ENCODE data around the gene AFM.

The AFM gene

DNA sequence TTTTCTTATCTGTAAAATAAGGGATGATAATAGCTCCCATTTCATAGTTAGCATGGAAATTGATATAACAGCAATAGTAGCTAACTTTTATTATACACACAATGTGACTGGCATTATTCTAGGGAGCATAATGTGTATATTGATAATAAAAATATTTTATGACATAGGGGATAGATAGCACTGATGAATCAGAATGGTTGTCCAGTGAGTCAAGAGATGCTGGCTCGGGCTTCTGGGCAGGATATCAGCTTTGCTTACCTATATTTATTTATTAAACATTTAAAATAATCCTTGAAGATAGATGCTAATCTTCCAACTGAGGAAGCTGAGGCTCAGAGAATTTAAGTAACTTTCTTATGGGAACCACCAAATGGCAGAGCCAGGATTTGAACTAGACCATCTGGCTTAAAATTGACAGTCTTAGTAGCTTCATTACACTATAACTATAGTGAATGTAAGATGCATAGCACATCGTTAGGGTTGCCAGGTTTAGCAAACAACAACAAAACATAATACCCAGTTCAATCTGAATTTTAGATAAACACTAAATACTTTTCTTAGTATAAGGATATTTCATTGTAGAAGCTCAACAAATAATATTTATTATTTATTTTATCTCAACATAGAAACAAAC is 42.8 kb upstream of the AFM start:
- Histone ChIP-seq H3K36me3 (ENCODE audit: control insufficient read depth in 2 of 2, insufficient read depth in 1 of 2, low read length in 2 of 2) (no peaks in the 10 kb centered on the region), H3K9me3 (ENCODE audit: control insufficient read depth, insufficient read depth, low read depth, low read length) (no peaks in the 10 kb centered on the region), H3K27ac (ENCODE audit: extremely low read depth, low read depth, low read length) (no peak overlapping the region), H3K4me1 (ENCODE audit: control insufficient read depth, insufficient read depth, low read length) (no peaks in the 10 kb centered on the region), H3K4me3 (ENCODE audit: low read depth, low read length) (no peak overlapping the region)
- TF ChIP-seq, protein P1, sequence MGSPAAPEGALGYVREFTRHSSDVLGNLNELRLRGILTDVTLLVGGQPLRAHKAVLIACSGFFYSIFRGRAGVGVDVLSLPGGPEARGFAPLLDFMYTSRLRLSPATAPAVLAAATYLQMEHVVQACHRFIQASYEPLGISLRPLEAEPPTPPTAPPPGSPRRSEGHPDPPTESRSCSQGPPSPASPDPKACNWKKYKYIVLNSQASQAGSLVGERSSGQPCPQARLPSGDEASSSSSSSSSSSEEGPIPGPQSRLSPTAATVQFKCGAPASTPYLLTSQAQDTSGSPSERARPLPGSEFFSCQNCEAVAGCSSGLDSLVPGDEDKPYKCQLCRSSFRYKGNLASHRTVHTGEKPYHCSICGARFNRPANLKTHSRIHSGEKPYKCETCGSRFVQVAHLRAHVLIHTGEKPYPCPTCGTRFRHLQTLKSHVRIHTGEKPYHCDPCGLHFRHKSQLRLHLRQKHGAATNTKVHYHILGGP (tag by site-specific recombination; IDR thresholded peaks at IDR 0.05): no peak
- TF ChIP-seq ZNF174 (tag by site-specific recombination; IDR thresholded peaks at IDR 0.05): no peak
- TF ChIP-seq ZNF133 (tag by site-specific recombination; IDR thresholded peaks at IDR 0.05): no peak
- no peak for TF ChIP-seq ZNF354C (tag by site-specific recombination; IDR thresholded peaks at IDR 0.05; ENCODE audit: borderline replicate concordance, low read depth)
- TF ChIP-seq ZNF555 (tag by site-specific recombination; conservative IDR thresholded peaks at IDR 0.05): no peak
- no peak for TF ChIP-seq ZNF121 (tag by site-specific recombination; IDR thresholded peaks at IDR 0.05)
- no peak for TF ChIP-seq ZSCAN30 (tag by site-specific recombination; IDR thresholded peaks at IDR 0.05)
- no peak for TF ChIP-seq ZNF548 (tag by site-specific recombination; IDR thresholded peaks at IDR 0.05)
- no peak for TF ChIP-seq ZBTB8A (tag by site-specific recombination; IDR thresholded peaks at IDR 0.05)
- no peak for TF ChIP-seq ZNF48 (tag by site-specific recombination; IDR thresholded peaks at IDR 0.05)
- TF ChIP-seq ZBTB1 (tag by site-specific recombination; IDR thresholded peaks at IDR 0.05): no peak
- TF ChIP-seq EGR2 (tag by site-specific recombination; IDR thresholded peaks at IDR 0.05; ENCODE audit: low read depth): no peak
- TF ChIP-seq ZNF23 (tag by site-specific recombination; IDR thresholded peaks at IDR 0.05; ENCODE audit: borderline replicate concordance): no peak
- TF ChIP-seq ZNF37A (tag by site-specific recombination; IDR thresholded peaks at IDR 0.05): no peak
- TF ChIP-seq, protein P2, sequence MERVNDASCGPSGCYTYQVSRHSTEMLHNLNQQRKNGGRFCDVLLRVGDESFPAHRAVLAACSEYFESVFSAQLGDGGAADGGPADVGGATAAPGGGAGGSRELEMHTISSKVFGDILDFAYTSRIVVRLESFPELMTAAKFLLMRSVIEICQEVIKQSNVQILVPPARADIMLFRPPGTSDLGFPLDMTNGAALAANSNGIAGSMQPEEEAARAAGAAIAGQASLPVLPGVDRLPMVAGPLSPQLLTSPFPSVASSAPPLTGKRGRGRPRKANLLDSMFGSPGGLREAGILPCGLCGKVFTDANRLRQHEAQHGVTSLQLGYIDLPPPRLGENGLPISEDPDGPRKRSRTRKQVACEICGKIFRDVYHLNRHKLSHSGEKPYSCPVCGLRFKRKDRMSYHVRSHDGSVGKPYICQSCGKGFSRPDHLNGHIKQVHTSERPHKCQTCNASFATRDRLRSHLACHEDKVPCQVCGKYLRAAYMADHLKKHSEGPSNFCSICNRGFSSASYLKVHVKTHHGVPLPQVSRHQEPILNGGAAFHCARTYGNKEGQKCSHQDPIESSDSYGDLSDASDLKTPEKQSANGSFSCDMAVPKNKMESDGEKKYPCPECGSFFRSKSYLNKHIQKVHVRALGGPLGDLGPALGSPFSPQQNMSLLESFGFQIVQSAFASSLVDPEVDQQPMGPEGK (tag by site-specific recombination; IDR thresholded peaks at IDR 0.05): no peak
- no peak for TF ChIP-seq OSR2 (tag by site-specific recombination; IDR thresholded peaks at IDR 0.05)
- TF ChIP-seq, protein P3, sequence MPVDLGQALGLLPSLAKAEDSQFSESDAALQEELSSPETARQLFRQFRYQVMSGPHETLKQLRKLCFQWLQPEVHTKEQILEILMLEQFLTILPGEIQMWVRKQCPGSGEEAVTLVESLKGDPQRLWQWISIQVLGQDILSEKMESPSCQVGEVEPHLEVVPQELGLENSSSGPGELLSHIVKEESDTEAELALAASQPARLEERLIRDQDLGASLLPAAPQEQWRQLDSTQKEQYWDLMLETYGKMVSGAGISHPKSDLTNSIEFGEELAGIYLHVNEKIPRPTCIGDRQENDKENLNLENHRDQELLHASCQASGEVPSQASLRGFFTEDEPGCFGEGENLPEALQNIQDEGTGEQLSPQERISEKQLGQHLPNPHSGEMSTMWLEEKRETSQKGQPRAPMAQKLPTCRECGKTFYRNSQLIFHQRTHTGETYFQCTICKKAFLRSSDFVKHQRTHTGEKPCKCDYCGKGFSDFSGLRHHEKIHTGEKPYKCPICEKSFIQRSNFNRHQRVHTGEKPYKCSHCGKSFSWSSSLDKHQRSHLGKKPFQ (tag by site-specific recombination; IDR thresholded peaks at IDR 0.05): no peak
- TF ChIP-seq KLF1 (tag by site-specific recombination; IDR thresholded peaks at IDR 0.05): no peak
- TF ChIP-seq, protein P4, sequence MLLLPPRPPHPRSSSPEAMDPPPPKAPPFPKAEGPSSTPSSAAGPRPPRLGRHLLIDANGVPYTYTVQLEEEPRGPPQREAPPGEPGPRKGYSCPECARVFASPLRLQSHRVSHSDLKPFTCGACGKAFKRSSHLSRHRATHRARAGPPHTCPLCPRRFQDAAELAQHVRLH (tag by site-specific recombination; IDR thresholded peaks at IDR 0.05): no peak
- no peak for TF ChIP-seq ZNF830 (tag by site-specific recombination; IDR thresholded peaks at IDR 0.05; ENCODE audit: low read depth)
- CTCF ChIA-PET: interaction anchor here (1.5 to 2.5 kb wide), 2 partner anchors 8 to 98 kb away, joined by 6 to 12 read pairs; no protein-coding TSS in a partner anchor
- POLR2A ChIA-PET: no interaction called here

DNA sequence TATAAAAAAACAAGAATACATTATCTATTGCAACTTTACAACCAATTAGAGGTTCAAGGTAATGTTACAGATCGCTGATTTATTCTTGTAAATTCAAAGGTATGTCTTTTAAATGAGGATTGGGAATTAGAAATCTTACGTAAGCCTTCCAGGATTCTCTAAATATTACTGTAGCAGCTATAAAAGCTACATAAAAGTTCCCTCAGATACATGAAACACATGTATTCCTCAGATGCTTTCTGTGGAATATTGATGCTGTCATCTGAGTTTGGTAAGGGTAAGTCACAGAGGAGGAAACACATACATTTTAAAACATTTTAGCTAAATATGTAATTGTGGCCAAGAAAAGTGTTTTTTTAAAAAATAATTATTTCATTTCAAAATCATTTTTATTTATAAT is 42.1 kb upstream of the AFM start:
- H3K4me1 ChIP-seq (ENCODE audit: control insufficient read depth, insufficient read depth, low read length): no peaks in the 10 kb centered on the region
- POLR2A ChIA-PET: no interaction called here
- no peaks in the 10 kb centered on the region for H3K9me3 ChIP-seq (ENCODE audit: control insufficient read depth, insufficient read depth, low read depth, low read length)
- H3K27ac ChIP-seq (ENCODE audit: extremely low read depth, low read depth, low read length): no peak overlapping the region
- CTCF ChIA-PET: no interaction called here
- H3K36me3 ChIP-seq (ENCODE audit: control insufficient read depth in 2 of 2, insufficient read depth in 1 of 2, low read length in 2 of 2): no peaks in the 10 kb centered on the region
- H3K4me3 ChIP-seq (ENCODE audit: low read depth, low read length): no peak overlapping the region
- TF ChIP-seq GLI4 (tag by site-specific recombination; IDR thresholded peaks at IDR 0.05) (no peak), ZNF366 (tag by site-specific recombination; conservative IDR thresholded peaks at IDR 0.05) (no peak), PRDM1 (tag by site-specific recombination; IDR thresholded peaks at IDR 0.05) (no peak), ZNF623 (tag by site-specific recombination; IDR thresholded peaks at IDR 0.05) (no peak), OSR2 (tag by site-specific recombination; IDR thresholded peaks at IDR 0.05) (no peak), ZNF184 (tag by site-specific recombination; IDR thresholded peaks at IDR 0.05) (no peak), ZNF626 (tag by site-specific recombination; IDR thresholded peaks at IDR 0.05) (no peak), BCL11A (tag by site-specific recombination; IDR thresholded peaks at IDR 0.05; ENCODE audit: low read depth) (no peak), SP3 (tag by site-specific recombination; IDR thresholded peaks at IDR 0.05) (no peak)
- TF ChIP-seq, protein P5, sequence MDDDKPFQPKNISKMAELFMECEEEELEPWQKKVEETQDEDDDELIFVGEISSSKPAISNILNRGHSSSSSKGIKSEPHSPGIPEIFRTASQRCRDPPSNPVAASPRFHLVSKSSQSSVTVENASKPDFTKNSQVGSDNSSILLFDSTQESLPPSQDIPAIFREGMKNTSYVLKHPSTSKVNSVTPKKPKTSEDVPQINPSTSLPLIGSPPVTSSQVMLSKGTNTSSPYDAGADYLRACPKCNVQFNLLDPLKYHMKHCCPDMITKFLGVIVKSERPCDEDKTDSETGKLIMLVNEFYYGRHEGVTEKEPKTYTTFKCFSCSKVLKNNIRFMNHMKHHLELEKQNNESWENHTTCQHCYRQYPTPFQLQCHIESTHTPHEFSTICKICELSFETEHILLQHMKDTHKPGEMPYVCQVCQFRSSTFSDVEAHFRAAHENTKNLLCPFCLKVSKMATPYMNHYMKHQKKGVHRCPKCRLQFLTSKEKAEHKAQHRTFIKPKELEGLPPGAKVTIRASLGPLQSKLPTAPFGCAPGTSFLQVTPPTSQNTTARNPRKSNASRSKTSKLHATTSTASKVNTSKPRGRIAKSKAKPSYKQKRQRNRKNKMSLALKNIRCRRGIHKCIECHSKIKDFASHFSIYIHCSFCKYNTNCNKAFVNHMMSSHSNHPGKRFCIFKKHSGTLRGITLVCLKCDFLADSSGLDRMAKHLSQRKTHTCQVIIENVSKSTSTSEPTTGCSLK (tag by site-specific recombination; IDR thresholded peaks at IDR 0.05): no peak

Data from HEK293 (cell line).